ENCODE results near the gene EMC9.
"Not testable (repeated sequence)": the region's sequence is repeated elsewhere in the genome, so short reads cannot be mapped to it uniquely, and the experiment has no call there.

Gene EMC9

DNA sequence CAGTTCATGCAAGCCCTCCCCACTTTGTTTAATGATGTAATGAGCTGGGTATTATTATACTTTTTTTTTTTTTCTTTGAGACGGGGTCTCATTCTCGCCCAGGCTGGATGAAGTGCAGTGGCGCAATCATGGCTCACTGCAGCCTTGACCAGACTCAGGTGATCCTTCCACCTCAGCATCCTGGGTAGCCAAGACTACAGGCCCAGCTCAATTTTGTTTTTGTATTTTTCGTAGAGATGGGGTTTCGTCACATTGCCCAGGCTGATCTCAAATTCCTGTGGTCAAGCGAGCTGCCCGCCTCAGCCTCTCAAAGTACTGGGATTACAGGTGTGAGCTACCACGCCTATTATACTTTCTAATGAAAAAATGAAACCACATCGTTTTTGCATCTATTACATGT, 31.3 kb downstream of the EMC9 start:
- H4K20me1 ChIP-seq (ENCODE audit: insufficient read depth), result no peaks in the 10 kb centered on the region
- no peaks in the 10 kb centered on the region for H3K36me3 ChIP-seq (ENCODE audit: insufficient read depth)
- peak overlapping the region; percentile 46 for H3K4me2 ChIP-seq
- peaks cover 30% of the 10 kb centered on the region for H3K4me1 ChIP-seq (ENCODE audit: low read depth, poor library complexity, severe bottlenecking)
- peak overlapping the region; percentile 48; the same call in 1 of the 2 replicates for H3K27ac ChIP-seq
- no peak overlapping the region for H3K4me3 ChIP-seq (IDR thresholded peaks at IDR 0.05; ENCODE audit: insufficient read depth, low read depth, low read length)
- no peaks in the 10 kb centered on the region for H3K27me3 ChIP-seq (ENCODE audit: insufficient read depth, low read depth)
- H3K9ac ChIP-seq, result no peak overlapping the region
- H2AFZ ChIP-seq (ENCODE audit: low read depth), result no peak overlapping the region
- TF ChIP-seq, protein P1, sequence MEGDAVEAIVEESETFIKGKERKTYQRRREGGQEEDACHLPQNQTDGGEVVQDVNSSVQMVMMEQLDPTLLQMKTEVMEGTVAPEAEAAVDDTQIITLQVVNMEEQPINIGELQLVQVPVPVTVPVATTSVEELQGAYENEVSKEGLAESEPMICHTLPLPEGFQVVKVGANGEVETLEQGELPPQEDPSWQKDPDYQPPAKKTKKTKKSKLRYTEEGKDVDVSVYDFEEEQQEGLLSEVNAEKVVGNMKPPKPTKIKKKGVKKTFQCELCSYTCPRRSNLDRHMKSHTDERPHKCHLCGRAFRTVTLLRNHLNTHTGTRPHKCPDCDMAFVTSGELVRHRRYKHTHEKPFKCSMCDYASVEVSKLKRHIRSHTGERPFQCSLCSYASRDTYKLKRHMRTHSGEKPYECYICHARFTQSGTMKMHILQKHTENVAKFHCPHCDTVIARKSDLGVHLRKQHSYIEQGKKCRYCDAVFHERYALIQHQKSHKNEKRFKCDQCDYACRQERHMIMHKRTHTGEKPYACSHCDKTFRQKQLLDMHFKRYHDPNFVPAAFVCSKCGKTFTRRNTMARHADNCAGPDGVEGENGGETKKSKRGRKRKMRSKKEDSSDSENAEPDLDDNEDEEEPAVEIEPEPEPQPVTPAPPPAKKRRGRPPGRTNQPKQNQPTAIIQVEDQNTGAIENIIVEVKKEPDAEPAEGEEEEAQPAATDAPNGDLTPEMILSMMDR (conservative IDR thresholded peaks at IDR 0.05; ENCODE audit: low read depth, low read length), result no peak
- H3K79me2 ChIP-seq (ENCODE audit: insufficient read depth, low read depth), result no peaks in the 10 kb centered on the region

- TF ChIP-seq, protein P1 (conservative IDR thresholded peaks at IDR 0.05; ENCODE audit: low read depth, low read length), result no peak
- Histone ChIP-seq H3K79me2 (ENCODE audit: insufficient read depth, low read depth) (no peaks in the 10 kb centered on the region), H3K4me2 (peak overlapping the region; percentile 50; the same call in 1 of the 2 replicates), H2AFZ (ENCODE audit: low read depth) (no peak overlapping the region), H3K36me3 (ENCODE audit: insufficient read depth) (no peaks in the 10 kb centered on the region), H3K4me1 (ENCODE audit: low read depth, poor library complexity, severe bottlenecking) (peaks cover 30% of the 10 kb centered on the region), H4K20me1 (ENCODE audit: insufficient read depth) (no peaks in the 10 kb centered on the region), H3K27ac (peak overlapping the region; percentile 13; the same call in 1 of the 2 replicates), H3K9ac (no peak overlapping the region), H3K27me3 (ENCODE audit: insufficient read depth, low read depth) (no peaks in the 10 kb centered on the region), H3K4me3 (IDR thresholded peaks at IDR 0.05; ENCODE audit: insufficient read depth, low read depth, low read length) (no peak overlapping the region)
These were observed 33.0 kb downstream of the EMC9 start for GRCh38 chr14:24108336-24108874.

- TF ChIP-seq, protein P1 (conservative IDR thresholded peaks at IDR 0.05; ENCODE audit: low read depth, low read length), result no peak
- H3K36me3 ChIP-seq (ENCODE audit: insufficient read depth), result no peaks in the 10 kb centered on the region
- no peaks in the 10 kb centered on the region for H3K27me3 ChIP-seq (ENCODE audit: insufficient read depth, low read depth)
- no peak overlapping the region for H3K4me3 ChIP-seq (IDR thresholded peaks at IDR 0.05; ENCODE audit: insufficient read depth, low read depth, low read length)
- no peaks in the 10 kb centered on the region for H4K20me1 ChIP-seq (ENCODE audit: insufficient read depth)
- no peak overlapping the region for H3K27ac ChIP-seq
- no peak overlapping the region for H3K4me2 ChIP-seq
- H3K79me2 ChIP-seq (ENCODE audit: insufficient read depth, low read depth), result no peaks in the 10 kb centered on the region
- no peak overlapping the region for H3K9ac ChIP-seq
- H2AFZ ChIP-seq (ENCODE audit: low read depth), result no peak overlapping the region
- peaks cover 30% of the 10 kb centered on the region for H3K4me1 ChIP-seq (ENCODE audit: low read depth, poor library complexity, severe bottlenecking)
These were observed 34.6 kb downstream of the EMC9 start for GRCh38 chr14:24106672-24107271.

GRCh38 chr14:24105609-24106239, 35.7 kb downstream of the EMC9 start:
- H3K4me3 ChIP-seq (IDR thresholded peaks at IDR 0.05; ENCODE audit: insufficient read depth, low read depth, low read length); H4K20me1 ChIP-seq (ENCODE audit: insufficient read depth); H3K4me2 ChIP-seq; H3K27me3 ChIP-seq (ENCODE audit: insufficient read depth, low read depth); H3K9ac ChIP-seq; H3K27ac ChIP-seq; H3K36me3 ChIP-seq (ENCODE audit: insufficient read depth); H2AFZ ChIP-seq (ENCODE audit: low read depth); H3K79me2 ChIP-seq (ENCODE audit: insufficient read depth, low read depth): not testable (repeated sequence)
- peaks cover 25% of the 10 kb centered on the region for H3K4me1 ChIP-seq (ENCODE audit: low read depth, poor library complexity, severe bottlenecking)

GRCh38 chr14:24103451-24103850, 37.9 kb downstream of the EMC9 start:
- H3K4me2 ChIP-seq, result no peak overlapping the region
- no peak overlapping the region for H3K27ac ChIP-seq
- no peaks in the 10 kb centered on the region for H3K27me3 ChIP-seq (ENCODE audit: insufficient read depth, low read depth)
- H3K36me3 ChIP-seq (ENCODE audit: insufficient read depth), result no peaks in the 10 kb centered on the region
- H2AFZ ChIP-seq (ENCODE audit: low read depth), result no peak overlapping the region
- no peak overlapping the region for H3K4me3 ChIP-seq (IDR thresholded peaks at IDR 0.05; ENCODE audit: insufficient read depth, low read depth, low read length)
- H3K79me2 ChIP-seq (ENCODE audit: insufficient read depth, low read depth), result no peaks in the 10 kb centered on the region
- H4K20me1 ChIP-seq (ENCODE audit: insufficient read depth), result no peaks in the 10 kb centered on the region
- H3K9ac ChIP-seq, result no peak overlapping the region
- peaks cover 3% of the 10 kb centered on the region for H3K4me1 ChIP-seq (ENCODE audit: low read depth, poor library complexity, severe bottlenecking)
- TF ChIP-seq, protein P1 (conservative IDR thresholded peaks at IDR 0.05; ENCODE audit: low read depth, low read length), result no peak
